HG03060 (cell line): ENCODE results near the gene MACROD2.

ENCODE experiments used
- ATAC-seq: cut with Tn5 transposase; IDR thresholded peaks from one replicate; pipeline ENCODE4 v1.9.1; 2021; ENCODE audit warnings: low read depth, moderate number of reproducible peaks; ENCODE audit not compliant: unreplicated experiment

Gene MACROD2

GRCh38 chr20:15818651-15819071 lies 1823.3 kb downstream of the MACROD2 start:
- no peak for ATAC-seq

GRCh38 chr20:15823718-15824117 lies 1828.4 kb downstream of the MACROD2 start:
- no peak for ATAC-seq

- no peak for ATAC-seq
Measured at GRCh38 chr20:15827628-15828027, 1832.3 kb downstream of the MACROD2 start.

DNA sequence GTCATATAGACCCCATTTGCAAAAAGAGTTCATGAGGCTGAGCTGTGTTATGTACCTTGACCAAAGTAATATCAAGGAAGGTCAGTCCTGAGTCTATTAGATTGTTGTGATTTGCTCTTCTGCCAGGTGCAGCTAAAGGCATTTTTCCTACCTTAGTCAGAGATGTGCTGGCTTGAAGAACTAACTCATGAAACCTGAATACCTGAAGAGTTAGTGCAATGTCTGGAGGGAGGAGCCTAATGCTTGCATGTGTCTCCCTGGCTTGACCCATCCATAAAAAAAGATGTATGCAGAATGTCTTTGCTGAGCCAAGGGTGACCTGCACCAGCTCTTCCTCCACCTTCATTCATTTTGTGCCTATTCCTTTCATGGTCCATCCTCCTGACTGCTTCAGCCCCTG lies 1835.9 kb downstream of the MACROD2 start:
- ATAC-seq, result no peak

GRCh38 chr20:15832512-15832911 lies 1837.2 kb downstream of the MACROD2 start:
- ATAC-seq, result no peak

- ATAC-seq, result no peak
Measured at GRCh38 chr20:15834857-15835256, 1839.5 kb downstream of the MACROD2 start.

DNA sequence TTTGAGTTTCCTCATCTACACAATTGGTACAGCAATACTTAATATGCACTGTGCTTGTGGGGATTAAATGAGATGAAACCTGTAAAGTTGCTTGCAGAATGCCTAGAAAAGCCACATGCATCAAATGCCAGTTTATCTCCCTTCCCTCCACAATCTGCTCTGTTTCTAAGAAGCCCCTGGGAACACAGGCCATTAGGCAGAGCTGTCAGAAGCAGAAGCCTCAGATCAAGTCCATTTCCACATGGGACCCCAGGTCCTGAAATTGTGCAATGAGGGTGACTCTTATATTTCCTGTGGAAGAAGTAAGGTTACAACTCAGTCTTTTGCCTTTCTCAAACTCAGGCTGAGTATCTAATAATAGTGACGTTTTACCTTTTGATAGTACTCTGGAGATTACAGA lies 1840.5 kb downstream of the MACROD2 start:
- no peak for ATAC-seq

- no peak for ATAC-seq
Measured at GRCh38 chr20:15836634-15837033, 1841.3 kb downstream of the MACROD2 start.

- ATAC-seq, result no peak
Measured at GRCh38 chr20:15837563-15837962, 1842.2 kb downstream of the MACROD2 start.

DNA sequence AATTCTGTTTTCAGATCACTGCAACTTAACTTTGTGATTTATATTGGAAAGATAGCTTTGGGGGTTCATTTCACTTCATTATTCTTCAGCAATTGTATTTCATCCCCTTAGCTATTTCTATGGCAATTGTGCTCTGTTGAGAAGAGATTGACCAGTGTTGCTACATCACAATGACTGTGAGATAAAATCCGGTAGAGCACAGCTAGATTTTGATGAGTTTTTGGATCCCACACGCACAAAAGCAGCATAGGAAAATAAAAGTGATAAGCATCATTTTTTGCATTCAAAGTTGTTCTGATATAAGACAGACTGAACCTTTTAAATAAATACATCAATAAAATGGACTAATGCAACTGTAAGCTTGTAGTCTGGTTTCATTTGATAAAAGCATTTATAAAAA lies 1843.2 kb downstream of the MACROD2 start:
- no peak for ATAC-seq

DNA sequence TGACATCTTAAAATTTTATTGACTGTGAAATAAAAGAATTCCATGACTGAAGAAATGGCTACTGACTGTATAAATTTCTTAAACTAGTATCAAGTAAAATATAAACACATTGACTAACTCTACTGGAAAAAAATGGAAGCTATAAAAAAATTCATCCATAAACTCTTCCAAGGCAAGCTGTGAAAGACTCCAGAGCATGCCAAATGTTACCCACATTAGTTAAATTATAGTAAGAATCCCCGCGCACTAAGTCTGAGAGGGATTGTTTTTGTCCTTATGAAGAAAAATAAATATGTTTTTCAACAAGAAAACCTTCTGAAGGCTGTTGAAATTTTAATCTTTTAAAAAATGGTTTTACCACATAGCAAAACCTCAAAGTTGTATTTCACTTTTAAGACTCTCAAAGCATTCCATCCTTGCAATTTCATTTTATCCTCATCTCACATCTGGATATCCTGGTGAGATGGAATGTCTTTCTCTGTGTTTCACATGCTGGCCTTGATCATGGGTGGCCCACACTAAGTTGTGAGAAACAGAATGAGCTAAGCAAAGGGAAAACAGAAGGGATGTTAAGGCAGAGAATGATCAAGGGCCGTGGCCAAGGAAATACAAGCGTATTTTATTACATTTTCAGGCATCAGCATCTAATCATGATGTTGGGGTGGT lies 1845.5 kb downstream of the MACROD2 start:
- no peak for ATAC-seq

GRCh38 chr20:15842872-15843271 lies 1847.6 kb downstream of the MACROD2 start:
- ATAC-seq, result peak; percentile 42

DNA sequence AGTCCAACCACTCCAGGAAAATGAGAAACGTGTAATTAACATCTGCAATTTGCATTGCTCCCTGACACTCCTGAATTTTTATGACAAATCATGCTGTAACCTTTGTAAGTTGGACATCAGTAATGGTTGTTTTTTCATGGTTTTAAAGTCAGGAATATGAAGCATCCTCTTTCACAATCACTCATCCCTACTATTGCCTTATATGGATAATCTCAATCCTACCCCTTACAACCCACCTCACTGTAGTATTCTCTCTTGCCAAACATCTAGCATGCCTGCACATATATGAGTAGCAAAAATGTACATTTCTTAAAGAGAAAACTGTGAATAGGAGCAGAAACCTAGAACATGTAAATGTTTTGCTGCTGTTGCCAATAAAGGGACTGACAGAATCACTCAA lies 1848.5 kb downstream of the MACROD2 start:
- no peak for ATAC-seq

GRCh38 chr20:15847196-15847784 lies 1852.0 kb downstream of the MACROD2 start:
- no peak for ATAC-seq

GRCh38 chr20:15848126-15848525 lies 1852.8 kb downstream of the MACROD2 start:
- no peak for ATAC-seq

- no peak for ATAC-seq
Measured at GRCh38 chr20:15848995-15849610, 1853.8 kb downstream of the MACROD2 start.

- no peak for ATAC-seq
Measured at GRCh38 chr20:15851576-15852215, 1856.4 kb downstream of the MACROD2 start.

DNA sequence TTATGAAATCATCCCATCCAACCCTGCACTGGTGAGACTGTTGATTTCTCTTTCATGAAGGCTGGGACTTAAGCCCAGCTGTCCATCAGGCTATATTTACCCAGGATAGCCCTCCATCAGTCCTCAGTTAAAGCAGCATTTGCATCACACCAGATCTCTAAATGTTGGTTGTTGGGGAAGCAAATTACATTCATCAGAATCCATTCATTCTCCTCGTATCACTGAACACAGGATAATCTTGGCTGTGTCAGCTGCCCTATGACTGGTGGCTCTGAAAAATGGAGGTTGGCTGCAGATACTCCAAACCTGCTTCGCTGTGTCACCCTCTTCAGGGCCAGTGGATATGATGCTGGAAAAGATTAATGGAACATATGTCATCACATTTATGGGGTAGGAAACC lies 1859.6 kb downstream of the MACROD2 start:
- no peak for ATAC-seq

DNA sequence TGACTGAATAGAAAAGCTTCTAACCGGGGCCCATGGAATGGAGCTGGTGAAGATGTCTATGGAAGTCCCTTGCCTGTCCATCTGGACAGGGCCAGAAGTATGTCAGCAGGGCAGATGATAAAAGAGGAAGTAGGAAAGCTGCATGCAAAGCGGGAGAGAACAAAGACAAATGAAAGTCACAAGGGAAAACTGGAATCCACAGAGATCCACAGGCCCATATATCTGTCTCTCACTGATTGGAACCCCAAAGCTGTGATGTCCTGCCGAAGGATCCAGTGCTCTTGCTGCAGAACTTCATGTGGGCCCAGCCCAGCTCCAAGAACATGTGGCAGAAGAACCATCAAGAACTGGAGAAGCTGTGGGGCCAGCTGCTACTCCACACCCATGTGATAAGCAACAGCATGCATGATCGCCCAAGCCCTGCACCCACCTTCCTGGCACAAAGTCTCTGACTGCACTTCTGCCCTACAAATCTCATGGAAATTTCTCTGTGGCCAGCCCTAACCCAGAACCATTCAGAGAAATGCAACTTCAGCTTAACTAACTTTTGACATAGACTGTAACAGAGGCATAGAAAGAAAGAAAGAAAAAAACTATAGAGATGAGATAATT lies 1862.0 kb downstream of the MACROD2 start:
- peak; percentile 61 for ATAC-seq

- ATAC-seq, result no peak
Measured at GRCh38 chr20:15859061-15859460, 1863.7 kb downstream of the MACROD2 start.

DNA sequence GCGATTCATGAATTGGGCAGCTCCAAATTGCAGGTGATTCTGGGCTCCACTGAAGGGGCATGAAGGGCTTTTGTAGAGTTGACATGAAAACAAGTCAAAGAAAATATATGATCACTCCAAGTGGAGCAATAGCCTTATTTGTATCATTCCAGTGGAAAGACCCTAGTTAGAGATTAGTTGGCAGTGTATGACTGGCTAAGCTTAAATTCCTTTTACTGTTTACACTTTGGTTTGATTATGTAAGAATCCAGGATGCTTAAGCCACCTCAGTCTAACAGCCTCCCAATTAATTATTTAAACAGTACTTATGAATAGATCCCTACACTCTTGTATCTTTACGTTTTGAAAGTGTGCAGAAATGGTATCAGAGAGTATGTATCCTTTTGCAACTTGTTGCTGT lies 1865.5 kb downstream of the MACROD2 start:
- ATAC-seq, result no peak
